ENCODE results near the gene CNKSR3.

Gene CNKSR3

DNA sequence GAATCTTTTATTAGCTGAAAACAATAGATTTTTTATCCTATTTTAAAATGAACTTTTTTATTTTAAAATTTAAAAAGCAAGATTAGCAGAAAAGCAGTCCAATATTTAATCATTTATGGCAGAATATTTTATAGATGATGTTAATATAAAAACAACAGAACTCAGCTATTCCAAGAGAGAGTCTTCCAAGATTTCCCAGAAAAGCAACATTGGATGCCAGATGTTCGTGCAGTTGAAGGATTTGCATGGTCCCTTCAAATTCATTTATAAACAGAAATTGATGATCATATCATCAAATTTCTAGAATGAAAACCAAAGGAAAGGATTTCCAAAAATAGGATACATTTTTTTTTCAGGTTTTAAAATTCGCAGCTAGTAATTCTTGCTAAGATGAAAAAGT, 25.4 kb upstream of the CNKSR3 start:
- TF ChIP-seq, protein P1, sequence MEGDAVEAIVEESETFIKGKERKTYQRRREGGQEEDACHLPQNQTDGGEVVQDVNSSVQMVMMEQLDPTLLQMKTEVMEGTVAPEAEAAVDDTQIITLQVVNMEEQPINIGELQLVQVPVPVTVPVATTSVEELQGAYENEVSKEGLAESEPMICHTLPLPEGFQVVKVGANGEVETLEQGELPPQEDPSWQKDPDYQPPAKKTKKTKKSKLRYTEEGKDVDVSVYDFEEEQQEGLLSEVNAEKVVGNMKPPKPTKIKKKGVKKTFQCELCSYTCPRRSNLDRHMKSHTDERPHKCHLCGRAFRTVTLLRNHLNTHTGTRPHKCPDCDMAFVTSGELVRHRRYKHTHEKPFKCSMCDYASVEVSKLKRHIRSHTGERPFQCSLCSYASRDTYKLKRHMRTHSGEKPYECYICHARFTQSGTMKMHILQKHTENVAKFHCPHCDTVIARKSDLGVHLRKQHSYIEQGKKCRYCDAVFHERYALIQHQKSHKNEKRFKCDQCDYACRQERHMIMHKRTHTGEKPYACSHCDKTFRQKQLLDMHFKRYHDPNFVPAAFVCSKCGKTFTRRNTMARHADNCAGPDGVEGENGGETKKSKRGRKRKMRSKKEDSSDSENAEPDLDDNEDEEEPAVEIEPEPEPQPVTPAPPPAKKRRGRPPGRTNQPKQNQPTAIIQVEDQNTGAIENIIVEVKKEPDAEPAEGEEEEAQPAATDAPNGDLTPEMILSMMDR (IDR thresholded peaks at IDR 0.05; ENCODE audit: insufficient read depth, low read length, poor library complexity, severe bottlenecking) = no peak
- Histone ChIP-seq H3K36me3 (ENCODE audit: control insufficient read depth, insufficient read depth, low read length) (no peaks in the 10 kb centered on the region), H3K4me3 (replicated peaks; ENCODE audit: low read depth, low read length) (no peak overlapping the region), H3K27me3 (replicated peaks; ENCODE audit: control insufficient read depth, insufficient read depth, low read length) (no peaks in the 10 kb centered on the region)
- DNase-seq (ENCODE audit: extremely low read depth, insufficient read length) = no peak

- no peak overlapping the region for H3K4me3 ChIP-seq (replicated peaks; ENCODE audit: low read depth, low read length)
- no peaks in the 10 kb centered on the region for H3K36me3 ChIP-seq (ENCODE audit: control insufficient read depth, insufficient read depth, low read length)
- no peak for DNase-seq (ENCODE audit: extremely low read depth, insufficient read length)
- no peaks in the 10 kb centered on the region for H3K27me3 ChIP-seq (replicated peaks; ENCODE audit: control insufficient read depth, insufficient read depth, low read length)
- TF ChIP-seq, protein P1 (IDR thresholded peaks at IDR 0.05; ENCODE audit: insufficient read depth, low read length, poor library complexity, severe bottlenecking) = no peak
Measured at GRCh38 chr6:154535147-154535546, 24.7 kb upstream of the CNKSR3 start.

GRCh38 chr6:154534531-154534930, 24.0 kb upstream of the CNKSR3 start:
- Histone ChIP-seq H3K36me3 (ENCODE audit: control insufficient read depth, insufficient read depth, low read length) (no peaks in the 10 kb centered on the region), H3K4me3 (replicated peaks; ENCODE audit: low read depth, low read length) (no peak overlapping the region), H3K27me3 (replicated peaks; ENCODE audit: control insufficient read depth, insufficient read depth, low read length) (no peaks in the 10 kb centered on the region)
- TF ChIP-seq, protein P1 (IDR thresholded peaks at IDR 0.05; ENCODE audit: insufficient read depth, low read length, poor library complexity, severe bottlenecking) = no peak
- no peak for DNase-seq (ENCODE audit: extremely low read depth, insufficient read length)

DNA sequence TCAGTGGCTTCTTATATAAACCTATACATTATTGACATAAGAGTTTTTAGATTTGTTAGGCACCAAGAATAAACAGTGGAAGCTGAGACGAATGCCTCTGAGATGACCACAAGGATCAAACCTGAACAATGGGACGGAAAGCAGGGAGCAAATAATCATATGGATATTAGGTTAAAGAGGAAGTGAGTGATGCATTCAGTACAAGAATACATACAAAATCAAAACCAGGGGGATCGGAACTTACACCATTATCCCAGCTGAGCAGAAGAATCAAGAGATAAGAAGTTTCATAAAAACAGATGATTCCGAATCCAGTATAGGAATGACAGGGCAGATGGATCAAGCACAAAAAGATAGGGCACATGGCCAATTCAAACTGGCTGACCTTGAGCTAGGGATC, 21.9 kb upstream of the CNKSR3 start:
- no peaks in the 10 kb centered on the region for H3K27me3 ChIP-seq (replicated peaks; ENCODE audit: control insufficient read depth, insufficient read depth, low read length)
- no peak for DNase-seq (ENCODE audit: extremely low read depth, insufficient read length)
- H3K4me3 ChIP-seq (replicated peaks; ENCODE audit: low read depth, low read length) = no peak overlapping the region
- TF ChIP-seq, protein P1 (IDR thresholded peaks at IDR 0.05; ENCODE audit: insufficient read depth, low read length, poor library complexity, severe bottlenecking) = no peak
- no peaks in the 10 kb centered on the region for H3K36me3 ChIP-seq (ENCODE audit: control insufficient read depth, insufficient read depth, low read length)

DNA sequence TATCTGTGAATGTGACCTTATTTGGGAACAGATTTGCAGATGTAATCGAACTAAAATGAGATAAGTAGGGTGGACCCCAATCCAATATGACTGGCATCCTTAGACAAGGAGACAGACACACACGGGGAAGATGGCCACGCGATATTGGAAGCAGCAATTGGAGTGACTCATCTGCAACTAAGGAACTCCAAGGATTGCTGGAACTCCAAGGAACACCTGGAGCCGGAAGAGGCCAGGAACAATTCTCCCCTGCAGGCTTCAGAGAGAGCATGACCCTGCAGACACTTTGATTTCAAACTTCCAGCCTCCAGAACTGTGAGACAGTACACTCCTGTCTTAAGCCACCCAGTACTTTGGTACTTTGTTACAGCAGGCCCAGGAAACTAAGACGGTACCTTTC, 19.5 kb upstream of the CNKSR3 start:
- Histone ChIP-seq H3K36me3 (ENCODE audit: control insufficient read depth, insufficient read depth, low read length) (no peaks in the 10 kb centered on the region), H3K27me3 (replicated peaks; ENCODE audit: control insufficient read depth, insufficient read depth, low read length) (no peaks in the 10 kb centered on the region), H3K4me3 (replicated peaks; ENCODE audit: low read depth, low read length) (no peak overlapping the region)
- TF ChIP-seq, protein P1 (IDR thresholded peaks at IDR 0.05; ENCODE audit: insufficient read depth, low read length, poor library complexity, severe bottlenecking) = no peak
- DNase-seq (ENCODE audit: extremely low read depth, insufficient read length) = no peak

- H3K36me3 ChIP-seq (ENCODE audit: control insufficient read depth, insufficient read depth, low read length) = no peaks in the 10 kb centered on the region
- H3K27me3 ChIP-seq (replicated peaks; ENCODE audit: control insufficient read depth, insufficient read depth, low read length) = no peaks in the 10 kb centered on the region
- no peak for DNase-seq (ENCODE audit: extremely low read depth, insufficient read length)
- TF ChIP-seq, protein P1 (IDR thresholded peaks at IDR 0.05; ENCODE audit: insufficient read depth, low read length, poor library complexity, severe bottlenecking) = no peak
- no peak overlapping the region for H3K4me3 ChIP-seq (replicated peaks; ENCODE audit: low read depth, low read length)
Measured at GRCh38 chr6:154528310-154528915, 17.9 kb upstream of the CNKSR3 start.
